Measurements from ENCODE around the gene INKA2. TPM values are rescaled to one million over a fixed set of nuclear protein-coding genes. Genes with fewer than 3 reads are reported as not detected.

The INKA2 gene
- 4.5 and 6.0 TPM in 2 replicates for total RNA-seq

DNA sequence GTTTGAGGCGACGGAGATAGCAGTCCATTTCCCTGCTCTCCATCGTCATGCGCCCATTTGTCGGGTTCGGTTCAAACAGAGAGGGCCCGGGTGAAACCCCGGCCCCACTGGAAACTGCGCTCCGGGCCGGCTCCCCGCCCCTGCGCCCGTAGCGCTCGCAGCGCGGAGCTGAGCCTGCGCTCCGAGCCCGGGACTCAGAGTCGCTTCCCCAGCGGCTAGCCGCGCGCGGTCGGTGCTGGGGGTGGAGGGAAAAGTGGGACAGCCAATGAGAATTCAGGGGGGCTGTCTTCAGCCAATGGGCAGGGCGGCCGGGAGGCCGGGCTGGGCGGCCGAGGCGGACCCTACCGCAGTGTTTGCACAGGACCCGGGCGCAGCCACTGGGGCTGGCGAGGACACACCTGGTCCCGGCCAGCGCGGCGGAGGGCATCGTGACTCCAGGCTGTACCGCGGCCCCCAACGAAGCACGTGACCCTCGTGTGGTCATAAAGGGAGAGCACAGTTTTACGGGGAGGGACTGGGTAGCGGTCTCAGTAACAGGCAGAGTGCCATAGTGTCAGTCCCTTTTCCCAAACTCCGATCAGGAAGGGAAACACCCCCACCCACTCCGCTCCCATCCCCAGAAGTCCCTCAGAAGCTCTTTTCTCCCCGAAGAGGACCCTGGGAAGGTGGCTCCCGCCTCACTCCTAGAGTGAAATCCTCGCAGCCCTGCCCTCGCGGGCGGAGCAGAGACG is at the start of gene INKA2:
INKA2 (minus strand) TSS at position 202 of the 731 bp plus-strand sequence; CDS start at position 49, 153 bp downstream.
- peaks cover 8% of the 10 kb centered on the region for H3K36me3 ChIP-seq (ENCODE audit: control insufficient read depth, insufficient read depth, low read length)
- TF ChIP-seq CTCF (IDR thresholded peaks at IDR 0.05; ENCODE audit: insufficient read depth, low read length, severe bottlenecking), result no peak
- H3K27me3 ChIP-seq (ENCODE audit: control insufficient read depth, insufficient read depth, low read length), result no peaks in the 10 kb centered on the region
- peak within 1 kb of the TSS; percentile 70 for H3K4me3 ChIP-seq (ENCODE audit: low read depth, low read length)
- FAIRE-seq (no peak), DNase-seq (ENCODE audit: low read depth) (peak; percentile 83)

- Histone ChIP-seq H3K27me3 (ENCODE audit: control insufficient read depth, insufficient read depth, low read length) (peaks cover 3% of the 10 kb centered on the region), H3K36me3 (ENCODE audit: control insufficient read depth, insufficient read depth, low read length) (no peaks in the 10 kb centered on the region), H3K4me3 (ENCODE audit: low read depth, low read length) (no peak overlapping the region)
- no peak for FAIRE-seq
- no peak for DNase-seq (ENCODE audit: low read depth)
- TF ChIP-seq CTCF (IDR thresholded peaks at IDR 0.05; ENCODE audit: insufficient read depth, low read length, severe bottlenecking), result no peak
Measured at GRCh38 chr1:111786669-111787207, 47.5 kb upstream of the INKA2 start.

GRCh38 chr1:111784273-111784901 is 45.2 kb upstream of the INKA2 start:
- H3K36me3 ChIP-seq (ENCODE audit: control insufficient read depth, insufficient read depth, low read length), result no peaks in the 10 kb centered on the region
- H3K27me3 ChIP-seq (ENCODE audit: control insufficient read depth, insufficient read depth, low read length), result peaks cover 3% of the 10 kb centered on the region
- DNase-seq (ENCODE audit: low read depth) (no peak), FAIRE-seq (no peak)
- no peak for TF ChIP-seq CTCF (IDR thresholded peaks at IDR 0.05; ENCODE audit: insufficient read depth, low read length, severe bottlenecking)
- no peak overlapping the region for H3K4me3 ChIP-seq (ENCODE audit: low read depth, low read length)

DNA sequence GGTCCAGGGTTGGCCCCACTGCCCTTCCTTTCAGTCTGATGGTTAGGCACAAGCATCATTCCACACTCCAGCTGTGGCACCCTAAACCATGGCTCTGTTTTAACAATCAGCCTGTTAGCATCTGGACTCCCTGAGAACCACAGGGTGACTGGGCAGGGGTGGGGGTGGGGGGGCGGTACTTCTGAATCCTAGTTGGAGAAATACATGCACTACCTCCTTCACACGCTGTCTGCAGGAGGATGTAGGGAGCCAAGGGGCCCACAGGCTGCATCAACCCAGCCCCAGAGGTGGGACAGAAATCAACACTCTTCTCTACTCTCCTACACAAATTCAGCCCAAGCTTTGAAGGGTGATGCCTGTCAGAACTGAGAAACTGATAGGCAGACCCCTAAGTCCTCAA is 40.4 kb upstream of the INKA2 start:
- Histone ChIP-seq H3K27me3 (ENCODE audit: control insufficient read depth, insufficient read depth, low read length) (peaks cover 2% of the 10 kb centered on the region), H3K36me3 (ENCODE audit: control insufficient read depth, insufficient read depth, low read length) (no peaks in the 10 kb centered on the region), H3K4me3 (ENCODE audit: low read depth, low read length) (no peak overlapping the region)
- DNase-seq (ENCODE audit: low read depth) (no peak), FAIRE-seq (no peak)
- TF ChIP-seq CTCF (IDR thresholded peaks at IDR 0.05; ENCODE audit: insufficient read depth, low read length, severe bottlenecking), result no peak

- TF ChIP-seq CTCF (IDR thresholded peaks at IDR 0.05; ENCODE audit: insufficient read depth, low read length, severe bottlenecking), result no peak
- Histone ChIP-seq H3K36me3 (ENCODE audit: control insufficient read depth, insufficient read depth, low read length) (no peaks in the 10 kb centered on the region), H3K4me3 (ENCODE audit: low read depth, low read length) (no peak overlapping the region), H3K27me3 (ENCODE audit: control insufficient read depth, insufficient read depth, low read length) (peaks cover 2% of the 10 kb centered on the region)
- no peak for DNase-seq (ENCODE audit: low read depth)
- no peak for FAIRE-seq
Measured at GRCh38 chr1:111778541-111779051, 39.4 kb upstream of the INKA2 start.
